GM12873 (cell line): ENCODE data around the gene SPTBN2.

Source experiments
- CTCF ChIP-seq: IDR thresholded peaks from 2 replicates; pipeline ENCODE4 v1.5.1; 2012; ENCODE audit warnings: low read depth, mild to moderate bottlenecking, moderate library complexity, low read length, control low read depth; ENCODE audit not compliant: insufficient read depth; ENCODE audit errors: missing control alignments

SPTBN2 gene

GRCh38 chr11:66638177-66639065 lies 90.6 kb downstream of the SPTBN2 start, which contains the start of gene RBM4:
RBM4 (plus strand) TSS chr11:66638703; CDS start chr11:66639712, 1,009 bp downstream.
- TF ChIP-seq CTCF = peak; percentile 33

- no peak for TF ChIP-seq CTCF
Measured at GRCh38 chr11:66637557-66638176, 91.3 kb downstream of the SPTBN2 start.

GRCh38 chr11:66636411-66636810 lies 92.6 kb downstream of the SPTBN2 start:
- no peak for TF ChIP-seq CTCF
